Astrocyte of the cerebellum (primary cell): ENCODE results near the gene ZNF581.

ENCODE experiments used
- DNase-seq: peaks from one replicate; pipeline ENCODE4 v3.0.0-alpha.2; 2011; ENCODE audit warnings: low read depth
- H3K4me3 ChIP-seq: 2 replicates; pipeline ENCODE4 v1.5.1; 2011; ENCODE audit warnings: mild to moderate bottlenecking, low read depth, low read length, moderate library complexity
- CTCF ChIP-seq: IDR thresholded peaks from 2 replicates; pipeline ENCODE4 v1.5.1; 2012; ENCODE audit warnings: low read length, low read depth, moderate library complexity, mild to moderate bottlenecking; ENCODE audit errors: missing control alignments
- in situ Hi-C: cut with HindIII; loops from 2 replicates; pipeline ENCODE4 v1.10.0; 2017; ENCODE audit warnings: low sequenced_read_pairs

Gene ZNF581, protein sequence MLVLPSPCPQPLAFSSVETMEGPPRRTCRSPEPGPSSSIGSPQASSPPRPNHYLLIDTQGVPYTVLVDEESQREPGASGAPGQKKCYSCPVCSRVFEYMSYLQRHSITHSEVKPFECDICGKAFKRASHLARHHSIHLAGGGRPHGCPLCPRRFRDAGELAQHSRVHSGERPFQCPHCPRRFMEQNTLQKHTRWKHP

DNA sequence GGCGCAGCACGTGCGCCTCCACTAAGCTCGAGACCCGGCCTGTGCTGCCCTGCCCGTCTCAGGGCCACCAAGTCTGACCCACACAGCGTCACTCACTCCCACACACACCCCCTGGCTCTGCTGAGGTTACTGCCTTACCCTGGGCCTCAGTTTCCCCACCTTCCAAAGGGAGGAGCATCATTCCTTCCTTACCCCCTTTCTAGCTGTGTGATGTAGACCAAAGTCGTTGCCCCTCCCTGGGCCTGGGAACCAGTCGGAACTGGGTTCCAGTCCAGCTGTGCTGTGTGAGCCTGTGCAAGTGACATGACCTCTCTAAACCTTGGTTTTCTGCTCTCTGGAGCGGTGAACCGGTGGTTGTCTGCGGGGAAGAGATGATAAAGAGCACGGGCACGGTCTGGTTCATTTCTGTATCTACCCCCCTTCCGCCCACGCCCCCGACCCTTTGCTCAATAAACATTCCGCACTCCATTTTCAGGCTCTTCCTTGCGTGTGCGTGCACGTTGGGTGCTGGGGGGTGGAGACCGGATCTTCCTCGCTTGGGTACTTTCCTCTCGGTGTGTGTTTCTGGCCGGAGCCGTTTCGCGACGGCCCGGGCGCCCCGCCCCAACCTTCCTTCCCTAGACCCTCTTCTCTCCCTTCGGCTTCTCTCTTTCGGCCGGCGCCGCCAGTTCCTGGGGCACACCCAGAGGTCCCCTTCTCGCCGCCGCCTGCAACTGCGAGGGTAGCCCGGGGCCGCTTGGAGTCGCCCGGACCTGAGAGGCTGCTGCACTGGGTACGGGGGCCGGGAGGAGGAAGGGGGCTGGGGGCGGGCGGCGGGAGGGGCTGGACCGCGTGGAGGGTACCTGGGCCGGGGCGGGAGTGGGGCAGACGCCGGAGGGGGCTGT is at the start of gene ZNF581:
TSS of gene ZNF581 (plus strand) at position 647 of the 884 bp plus-strand sequence. CDS start 923 bp downstream, outside the sequence.
- peak within 1 kb of the TSS; percentile 82 for H3K4me3 ChIP-seq
- in situ Hi-C loops = no loop called here
- no peak for TF ChIP-seq CTCF
- DNase-seq = peak; percentile 36

GRCh38 chr19:55594996-55595545 is 48.4 kb upstream of the ZNF581 start:
- DNase-seq = no peak
- TF ChIP-seq CTCF = no peak
- no peak overlapping the region for H3K4me3 ChIP-seq
- in situ Hi-C loops = no loop called here

- no peak overlapping the region for H3K4me3 ChIP-seq
- no peak for DNase-seq
- in situ Hi-C loops = no loop called here
- no peak for TF ChIP-seq CTCF
These were observed 47.1 kb upstream of the ZNF581 start for GRCh38 chr19:55596304-55596703.

DNA sequence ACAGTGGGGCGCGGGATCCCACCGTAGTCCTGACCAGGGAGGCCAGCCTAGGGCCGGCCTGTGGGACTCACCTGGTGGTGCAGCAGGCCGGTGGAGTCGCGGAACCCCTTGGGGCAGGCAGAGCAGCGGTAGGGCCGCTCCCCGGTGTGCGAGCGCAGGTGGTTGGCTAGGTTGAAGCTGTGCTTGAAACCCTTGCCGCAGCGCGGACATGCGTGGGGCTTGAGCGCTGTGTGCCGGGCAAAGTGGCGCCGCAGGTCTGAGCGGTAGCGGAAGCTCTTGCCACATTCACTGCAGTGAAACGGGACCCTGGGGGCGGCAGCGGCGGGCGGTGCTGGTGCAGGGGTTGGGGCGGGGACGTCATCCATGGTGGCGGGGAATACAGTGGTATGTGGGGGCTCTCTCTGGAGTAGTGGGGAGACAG is 45.9 kb upstream of the ZNF581 start:
- no peak for TF ChIP-seq CTCF
- DNase-seq = no peak
- H3K4me3 ChIP-seq = no peak overlapping the region
- in situ Hi-C loops = no loop called here

DNA sequence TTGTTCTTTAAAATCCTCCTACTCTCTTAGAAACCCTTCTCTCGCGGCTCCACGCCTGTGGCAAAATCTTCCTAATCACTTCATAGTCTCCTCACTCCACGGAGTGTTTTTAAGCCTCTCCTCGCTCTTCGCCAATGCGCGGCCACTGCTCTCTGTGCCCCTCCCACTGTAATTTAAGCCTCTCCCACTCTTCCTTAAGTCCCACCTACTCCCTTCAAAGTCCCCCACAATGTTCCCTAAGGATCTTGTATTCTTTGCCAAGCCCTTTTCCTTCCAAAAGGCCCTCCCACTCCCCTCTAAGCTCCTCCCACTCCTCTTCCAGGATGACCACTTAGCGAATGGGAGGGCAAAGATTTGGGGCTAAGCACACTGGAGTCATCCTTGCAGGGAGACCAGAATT is 45.4 kb upstream of the ZNF581 start:
- no peak overlapping the region for H3K4me3 ChIP-seq
- TF ChIP-seq CTCF = no peak
- no peak for DNase-seq
- in situ Hi-C loops = no loop called here

- TF ChIP-seq CTCF = no peak
- H3K4me3 ChIP-seq = peak overlapping the region; percentile 80
- in situ Hi-C loops = no loop called here
- peak; percentile 91 for DNase-seq
These were observed 44.6 kb upstream of the ZNF581 start for GRCh38 chr19:55598719-55599467.
